PC-3 (cell line): ENCODE results near the gene RNF130.
A peak's percentile ranks its signal among the peaks of the same experiment; 100 is the strongest.

Source experiments
- EZH2 ChIP-seq: fragments of 300-600 bp; sonication (generic); IDR thresholded peaks from one replicate; pipeline ENCODE4 v1.6.1; 2017; ENCODE audit warnings: antibody characterized with exemption, mild to moderate bottlenecking, low read length; ENCODE audit not compliant: unreplicated experiment
- EZH2phosphoT487 ChIP-seq: fragments of 300-600 bp; sonication (generic); IDR thresholded peaks from 2 replicates; pipeline ENCODE4 v1.6.1; 2018; ENCODE audit warnings: mild to moderate bottlenecking, antibody characterized with exemption, low read length, borderline replicate concordance
- TF ChIP-seq, protein P1 (sequence below): fragments of 300-600 bp; sonication (generic); conservative IDR thresholded peaks from 2 replicates; pipeline ENCODE4 v1.5.1; 2017; ENCODE audit warnings: antibody characterized with exemption, low read depth, mild to moderate bottlenecking, low read length

DNA sequence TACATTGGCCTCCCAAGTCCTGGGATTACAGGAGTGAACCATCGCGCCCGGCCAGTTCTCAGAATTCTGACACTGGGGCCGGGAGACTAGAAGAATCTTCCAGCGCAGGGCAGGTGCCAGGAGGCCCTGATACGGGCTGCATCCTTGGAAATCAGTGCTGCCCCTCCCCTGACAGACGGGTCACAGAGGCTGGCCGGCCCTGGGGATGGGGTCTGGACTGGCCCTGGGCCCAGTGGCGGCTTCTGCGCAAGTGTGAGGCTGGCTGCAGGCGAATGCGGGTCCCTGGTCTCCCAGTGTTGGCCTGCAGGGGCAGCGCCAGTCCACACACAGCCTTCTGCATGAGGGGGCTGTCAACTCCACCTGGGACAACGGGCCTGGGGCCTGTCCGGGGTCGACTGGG lies 163.0 kb downstream of the RNF130 start:
- TF ChIP-seq, protein P1, sequence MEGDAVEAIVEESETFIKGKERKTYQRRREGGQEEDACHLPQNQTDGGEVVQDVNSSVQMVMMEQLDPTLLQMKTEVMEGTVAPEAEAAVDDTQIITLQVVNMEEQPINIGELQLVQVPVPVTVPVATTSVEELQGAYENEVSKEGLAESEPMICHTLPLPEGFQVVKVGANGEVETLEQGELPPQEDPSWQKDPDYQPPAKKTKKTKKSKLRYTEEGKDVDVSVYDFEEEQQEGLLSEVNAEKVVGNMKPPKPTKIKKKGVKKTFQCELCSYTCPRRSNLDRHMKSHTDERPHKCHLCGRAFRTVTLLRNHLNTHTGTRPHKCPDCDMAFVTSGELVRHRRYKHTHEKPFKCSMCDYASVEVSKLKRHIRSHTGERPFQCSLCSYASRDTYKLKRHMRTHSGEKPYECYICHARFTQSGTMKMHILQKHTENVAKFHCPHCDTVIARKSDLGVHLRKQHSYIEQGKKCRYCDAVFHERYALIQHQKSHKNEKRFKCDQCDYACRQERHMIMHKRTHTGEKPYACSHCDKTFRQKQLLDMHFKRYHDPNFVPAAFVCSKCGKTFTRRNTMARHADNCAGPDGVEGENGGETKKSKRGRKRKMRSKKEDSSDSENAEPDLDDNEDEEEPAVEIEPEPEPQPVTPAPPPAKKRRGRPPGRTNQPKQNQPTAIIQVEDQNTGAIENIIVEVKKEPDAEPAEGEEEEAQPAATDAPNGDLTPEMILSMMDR, result peak; percentile 23; the same call in 1 of the 2 replicates
- TF ChIP-seq EZH2phosphoT487 (no peak), EZH2 (no peak)
